Thoracic aorta (tissue), 2 donors: ENCODE measurements around the gene UBASH3B. TPM values are rescaled to one million over a fixed set of nuclear protein-coding genes. Genes with fewer than 3 reads are reported as not detected.

Experiments
- ATAC-seq: fragments of 150-250 bp; one replicate; pipeline ENCODE4 v1.8.0; 2017; ENCODE audit warnings: low read depth; ENCODE audit not compliant: insufficient number of reproducible peaks, low FRiP score
- DNase-seq: peaks from one replicate; pipeline ENCODE4 v3.0.0-alpha.2; 2020; ENCODE audit warnings: low spot score
- H3K27ac ChIP-seq, 2 donors: fragments of 200-600 bp; sonication (generic); 1 replicate in 1 of 2; 2 replicates in 1 of 2; pipeline ENCODE4 v1.5.1; 2016; ENCODE audit warnings: mild to moderate bottlenecking in 2 of 2, moderate library complexity in 2 of 2
- H3K27me3 ChIP-seq: fragments of 200-600 bp; sonication (generic); replicated peaks from 2 replicates; pipeline ENCODE4 v1.6.0; 2016; ENCODE audit warnings: mild to moderate bottlenecking; ENCODE audit not compliant: insufficient read depth
- H3K36me3 ChIP-seq: fragments of 200-600 bp; sonication (generic); one replicate; pipeline ENCODE4 v1.5.1; 2016
- H3K4me1 ChIP-seq, 2 donors: fragments of 200-600 bp; sonication (generic); 1 replicate in 1 of 2; 2 replicates in 1 of 2; pipeline versions ENCODE4 v1.5.1 to v1.6.0; 2016; ENCODE audit warnings: low read depth in 2 of 2, mild to moderate bottlenecking in 1 of 2; ENCODE audit not compliant: control insufficient read depth in 1 of 2
- H3K4me3 ChIP-seq: fragments of 200-600 bp; sonication (generic); 2 replicates; pipeline ENCODE4 v1.5.1; 2016; ENCODE audit warnings: mild to moderate bottlenecking
- H3K9me3 ChIP-seq: fragments of 200-600 bp; sonication (generic); 2 replicates; pipeline ENCODE4 v1.5.1; 2016
- total RNA-seq, 2 donors: library from RNA; depleted of rRNA; stranded (reverse); fragments of >200 nt; gene quantifications; one replicate each; pipeline versions ENCODE4 v1.1.0 to v1.2.3, GENCODE V29; 2016
- TF ChIP-seq, protein P1 (sequence below): fragments of 200-600 bp; sonication (generic); IDR thresholded peaks from one replicate; pipeline ENCODE4 v1.5.1; 2019; ENCODE audit warnings: antibody characterized with exemption

UBASH3B gene
- total RNA-seq, 2 donors from 2014 or later, result 6.1 to 12.3 TPM

GRCh38 chr11:122773781-122774266 lies 118.3 kb downstream of the UBASH3B start:
- TF ChIP-seq, protein P1, sequence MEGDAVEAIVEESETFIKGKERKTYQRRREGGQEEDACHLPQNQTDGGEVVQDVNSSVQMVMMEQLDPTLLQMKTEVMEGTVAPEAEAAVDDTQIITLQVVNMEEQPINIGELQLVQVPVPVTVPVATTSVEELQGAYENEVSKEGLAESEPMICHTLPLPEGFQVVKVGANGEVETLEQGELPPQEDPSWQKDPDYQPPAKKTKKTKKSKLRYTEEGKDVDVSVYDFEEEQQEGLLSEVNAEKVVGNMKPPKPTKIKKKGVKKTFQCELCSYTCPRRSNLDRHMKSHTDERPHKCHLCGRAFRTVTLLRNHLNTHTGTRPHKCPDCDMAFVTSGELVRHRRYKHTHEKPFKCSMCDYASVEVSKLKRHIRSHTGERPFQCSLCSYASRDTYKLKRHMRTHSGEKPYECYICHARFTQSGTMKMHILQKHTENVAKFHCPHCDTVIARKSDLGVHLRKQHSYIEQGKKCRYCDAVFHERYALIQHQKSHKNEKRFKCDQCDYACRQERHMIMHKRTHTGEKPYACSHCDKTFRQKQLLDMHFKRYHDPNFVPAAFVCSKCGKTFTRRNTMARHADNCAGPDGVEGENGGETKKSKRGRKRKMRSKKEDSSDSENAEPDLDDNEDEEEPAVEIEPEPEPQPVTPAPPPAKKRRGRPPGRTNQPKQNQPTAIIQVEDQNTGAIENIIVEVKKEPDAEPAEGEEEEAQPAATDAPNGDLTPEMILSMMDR, result no peak
- ATAC-seq, result no peak
- Histone ChIP-seq H3K27me3 (no peaks in the 10 kb centered on the region), H3K9me3 (no peaks in the 10 kb centered on the region), H3K4me1 (peaks cover 0 to 12% of the 10 kb centered on the region in 2 donors), H3K4me3 (no peak overlapping the region), H3K27ac (no peak overlapping the region), H3K36me3 (no peaks in the 10 kb centered on the region)
- no peak for DNase-seq

DNA sequence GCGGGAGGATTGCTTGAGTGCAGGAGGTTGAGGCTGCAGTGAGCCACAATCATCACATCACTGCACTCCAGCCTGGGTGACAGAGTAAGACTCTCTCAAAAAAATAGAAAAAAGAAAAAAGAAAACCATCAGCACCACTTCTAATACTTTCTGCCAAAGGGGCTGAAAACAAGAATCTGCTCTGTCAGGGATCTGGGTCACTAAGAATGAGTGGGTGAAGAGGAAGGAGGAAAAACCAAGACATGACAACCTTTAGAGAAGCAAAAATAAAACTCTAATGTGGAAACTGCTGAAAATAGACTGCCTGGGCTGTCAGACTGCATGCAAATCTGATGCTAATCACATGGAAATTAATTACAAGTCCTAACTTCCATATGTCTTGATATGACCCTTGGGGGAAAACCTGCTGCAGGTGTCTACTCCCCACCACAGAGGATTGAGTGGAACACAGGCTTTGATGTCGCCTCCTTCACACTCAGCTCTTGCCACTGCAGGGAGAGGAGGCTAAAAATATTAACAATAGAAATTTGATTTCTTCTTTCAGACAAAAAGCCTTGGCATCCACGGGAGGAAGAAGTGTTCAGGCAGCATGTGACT lies 120.3 kb downstream of the UBASH3B start:
- Histone ChIP-seq H3K27ac (no peak overlapping the region), H3K27me3 (no peaks in the 10 kb centered on the region)

GRCh38 chr11:122776546-122776945 lies 121.0 kb downstream of the UBASH3B start:
- no peaks in the 10 kb centered on the region for H3K27me3 ChIP-seq
- peaks cover 0 to 18% of the 10 kb centered on the region in 2 donors for H3K4me1 ChIP-seq
- ATAC-seq, result no peak
- no peaks in the 10 kb centered on the region for H3K9me3 ChIP-seq
- no peaks in the 10 kb centered on the region for H3K36me3 ChIP-seq
- H3K27ac ChIP-seq, result no peak overlapping the region
- DNase-seq, result no peak
- no peak overlapping the region for H3K4me3 ChIP-seq
- TF ChIP-seq, protein P1, result no peak

More for the DNA sequence above, 120.3 kb downstream of the UBASH3B start:
- Histone ChIP-seq H3K9me3 (no peaks in the 10 kb centered on the region), H3K36me3 (no peaks in the 10 kb centered on the region), H3K4me3 (no peak overlapping the region), H3K4me1 (peaks cover 0 to 12% of the 10 kb centered on the region in 2 donors)
- DNase-seq (no peak), ATAC-seq (no peak)
- TF ChIP-seq, protein P1, result no peak

GRCh38 chr11:122777343-122777742 lies 121.8 kb downstream of the UBASH3B start:
- ATAC-seq, result no peak
- Histone ChIP-seq H3K27me3 (no peaks in the 10 kb centered on the region), H3K4me3 (no peak overlapping the region), H3K9me3 (no peaks in the 10 kb centered on the region), H3K27ac (no peak overlapping the region), H3K4me1 (peaks cover 0 to 18% of the 10 kb centered on the region in 2 donors), H3K36me3 (no peaks in the 10 kb centered on the region)
- TF ChIP-seq, protein P1, result no peak
- DNase-seq, result no peak

GRCh38 chr11:122778148-122778547 lies 122.6 kb downstream of the UBASH3B start:
- Histone ChIP-seq H3K27ac (no peak overlapping the region), H3K36me3 (no peaks in the 10 kb centered on the region), H3K9me3 (no peaks in the 10 kb centered on the region), H3K4me3 (no peak overlapping the region), H3K27me3 (no peaks in the 10 kb centered on the region), H3K4me1 (peaks cover 0 to 15% of the 10 kb centered on the region in 2 donors)
- TF ChIP-seq, protein P1, result no peak
- no peak for ATAC-seq
- no peak for DNase-seq
